Fibroblast of the aortic adventitia (primary cell): ENCODE results near the gene PEAK1. TPM values are rescaled to one million over a fixed set of nuclear protein-coding genes. Genes with fewer than 3 reads are reported as not detected.
A peak's percentile ranks its signal among the peaks of the same experiment; 100 is the strongest.

Experiments used
- DNase-seq: peaks from one replicate; pipeline ENCODE4 v3.0.0-alpha.2; 2010; ENCODE audit warnings: low read depth
- H3K4me3 ChIP-seq: 2 replicates; pipeline ENCODE4 v1.5.1; 2011; ENCODE audit warnings: low read depth, mild to moderate bottlenecking, control low read depth, low read length, moderate library complexity
- total RNA-seq: library from RNA; depleted of rRNA; stranded (reverse); fragments of >200 nt; gene quantifications from 2 replicates; pipeline ENCODE4 v1.2.3, GENCODE V29; 2012; ENCODE audit warnings: low replicate concordance
- TF ChIP-seq, protein P1 (sequence below): IDR thresholded peaks from 2 replicates; pipeline ENCODE4 v1.5.1; 2011; ENCODE audit warnings: mild to moderate bottlenecking, low read length, control low read depth, inconsistent platforms; ENCODE audit not compliant: insufficient read depth

PEAK1 gene
- total RNA-seq, 1 donor, result 98.2 TPM

DNA sequence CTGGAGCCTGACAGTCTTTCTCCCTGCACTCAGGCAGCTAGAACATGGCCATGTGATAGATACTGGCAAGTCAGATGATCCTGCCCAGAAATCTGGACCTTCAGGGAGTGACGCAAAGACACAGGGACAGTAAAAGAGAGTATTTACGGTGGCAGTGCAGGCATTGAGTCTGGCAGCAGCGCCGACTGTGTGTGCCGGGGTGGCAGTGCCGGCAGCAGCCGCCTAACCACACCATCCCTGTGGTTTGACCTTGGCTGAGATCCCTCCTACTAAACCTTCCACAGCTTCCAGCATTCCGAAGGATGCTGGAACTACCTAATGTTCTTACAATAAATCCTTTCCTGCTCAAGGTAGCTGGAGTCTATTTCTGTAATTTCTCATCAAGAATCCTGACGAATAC lies 344.4 kb downstream of the PEAK1 start:
- H3K4me3 ChIP-seq, result no peak overlapping the region
- no peak for DNase-seq
- TF ChIP-seq, protein P1, sequence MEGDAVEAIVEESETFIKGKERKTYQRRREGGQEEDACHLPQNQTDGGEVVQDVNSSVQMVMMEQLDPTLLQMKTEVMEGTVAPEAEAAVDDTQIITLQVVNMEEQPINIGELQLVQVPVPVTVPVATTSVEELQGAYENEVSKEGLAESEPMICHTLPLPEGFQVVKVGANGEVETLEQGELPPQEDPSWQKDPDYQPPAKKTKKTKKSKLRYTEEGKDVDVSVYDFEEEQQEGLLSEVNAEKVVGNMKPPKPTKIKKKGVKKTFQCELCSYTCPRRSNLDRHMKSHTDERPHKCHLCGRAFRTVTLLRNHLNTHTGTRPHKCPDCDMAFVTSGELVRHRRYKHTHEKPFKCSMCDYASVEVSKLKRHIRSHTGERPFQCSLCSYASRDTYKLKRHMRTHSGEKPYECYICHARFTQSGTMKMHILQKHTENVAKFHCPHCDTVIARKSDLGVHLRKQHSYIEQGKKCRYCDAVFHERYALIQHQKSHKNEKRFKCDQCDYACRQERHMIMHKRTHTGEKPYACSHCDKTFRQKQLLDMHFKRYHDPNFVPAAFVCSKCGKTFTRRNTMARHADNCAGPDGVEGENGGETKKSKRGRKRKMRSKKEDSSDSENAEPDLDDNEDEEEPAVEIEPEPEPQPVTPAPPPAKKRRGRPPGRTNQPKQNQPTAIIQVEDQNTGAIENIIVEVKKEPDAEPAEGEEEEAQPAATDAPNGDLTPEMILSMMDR, result no peak

DNA sequence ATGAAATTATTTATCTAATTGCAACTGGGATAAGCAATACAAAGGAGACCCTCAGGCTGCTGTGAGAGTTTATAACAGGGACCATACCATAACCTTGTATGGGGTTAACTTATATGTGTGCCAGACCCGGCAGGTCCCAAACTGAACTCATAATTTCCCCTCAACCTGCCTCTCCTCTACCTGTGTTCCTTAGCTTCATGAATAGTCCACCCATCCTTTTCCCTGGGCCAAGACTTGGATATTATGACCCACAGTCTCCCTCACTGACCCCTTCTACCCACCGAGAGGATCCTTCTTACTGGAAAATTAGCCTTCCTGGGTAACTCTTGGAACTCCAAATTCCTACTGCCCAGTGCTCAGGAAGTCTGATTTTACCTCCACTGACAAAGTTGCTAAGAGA lies 345.6 kb downstream of the PEAK1 start:
- H3K4me3 ChIP-seq, result no peak overlapping the region
- DNase-seq, result no peak
- TF ChIP-seq, protein P1, result no peak

DNA sequence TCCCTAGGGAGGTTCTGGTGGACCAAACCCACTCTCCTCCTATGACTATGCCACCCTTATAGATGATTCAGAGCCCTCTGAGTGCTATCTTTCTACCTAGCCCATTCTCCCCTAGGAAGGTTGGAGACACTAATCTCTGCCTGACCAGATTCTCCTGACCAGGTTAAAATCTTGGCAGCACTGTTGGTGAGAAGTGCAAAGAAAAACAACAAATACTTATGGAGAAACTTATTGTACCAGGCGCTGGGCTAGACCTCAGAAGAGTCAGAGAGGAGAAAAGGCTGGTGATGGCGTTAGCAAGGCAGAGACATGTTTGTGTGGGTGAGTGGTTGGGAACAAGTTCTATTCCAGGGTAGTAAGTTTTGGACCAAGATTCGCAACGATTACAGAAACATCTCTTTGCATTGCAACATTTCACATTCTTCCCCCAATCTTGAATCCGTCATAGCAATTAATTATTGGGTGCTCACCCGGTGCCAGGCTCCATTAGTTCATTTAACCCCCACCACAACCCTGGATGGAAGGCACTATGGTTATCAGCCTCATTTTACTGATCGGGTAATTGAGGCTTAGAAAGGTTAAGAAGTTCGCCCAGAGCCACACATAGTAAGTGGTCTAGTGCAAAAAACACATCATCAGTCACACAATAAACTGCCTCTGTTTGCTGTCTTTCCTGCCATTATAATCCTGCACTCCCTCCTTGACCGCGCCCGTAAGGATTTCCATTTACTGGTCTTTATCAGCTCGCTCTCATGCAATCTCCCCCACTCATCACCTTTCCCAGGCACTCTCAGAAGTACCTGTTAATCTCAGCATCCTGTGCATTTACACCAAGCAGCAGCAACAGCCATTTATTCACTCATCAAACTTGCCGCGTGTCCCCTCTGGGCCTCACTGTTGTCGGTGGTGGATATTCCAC lies 348.3 kb downstream of the PEAK1 start:
- DNase-seq, result peak; percentile 46
- no peak overlapping the region for H3K4me3 ChIP-seq
- TF ChIP-seq, protein P1, result no peak

DNA sequence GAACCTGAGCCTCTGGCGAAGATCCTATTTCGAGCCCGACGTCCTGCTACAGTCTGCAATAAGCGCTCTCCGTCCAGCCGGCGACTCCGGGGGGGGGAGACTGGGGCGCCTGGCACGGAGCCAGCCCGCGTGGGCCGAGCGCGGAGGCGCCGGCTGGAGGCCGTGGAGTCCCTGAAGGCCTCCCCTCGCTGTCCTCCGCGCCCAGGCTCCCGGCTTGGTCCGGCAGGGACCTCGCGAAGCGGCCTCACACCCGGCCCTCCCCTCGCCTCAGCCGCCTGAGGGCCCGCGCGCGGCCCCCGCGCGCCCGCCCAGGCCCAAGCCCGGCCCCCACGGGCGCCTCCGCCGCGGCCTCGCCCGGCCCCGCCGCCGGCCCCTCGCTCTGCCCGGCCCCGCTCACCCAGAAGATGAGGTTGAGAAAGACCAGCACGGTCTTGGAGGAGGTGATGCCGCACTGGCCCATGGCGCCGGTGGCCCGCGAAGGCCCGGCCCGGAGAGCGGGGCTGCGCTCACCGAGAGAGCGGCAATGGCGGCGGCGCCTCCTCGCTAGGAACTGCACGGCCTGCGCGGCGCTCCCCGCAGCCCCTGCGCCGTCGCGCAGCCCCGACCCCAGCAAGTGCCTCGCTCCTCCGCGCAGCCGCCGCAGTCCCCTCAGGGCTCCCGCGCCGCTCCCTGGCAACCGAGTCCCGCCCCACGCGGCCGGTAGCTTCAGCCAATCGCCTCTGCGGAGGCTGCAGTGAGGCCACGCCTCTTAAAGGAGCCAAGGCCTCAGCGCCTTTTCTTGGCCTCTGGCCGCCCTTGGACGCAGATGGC lies 349.2 kb downstream of the PEAK1 start, which contains the start of gene TSPAN3:
Gene TSPAN3 (minus strand): TSS at position 615 of the 810 bp plus-strand sequence. CDS start 155 bp downstream, at position 460.
- TF ChIP-seq, protein P1, result no peak
- peak within 1 kb of the TSS; percentile 76 for H3K4me3 ChIP-seq
- peak; percentile 88 for DNase-seq

DNA sequence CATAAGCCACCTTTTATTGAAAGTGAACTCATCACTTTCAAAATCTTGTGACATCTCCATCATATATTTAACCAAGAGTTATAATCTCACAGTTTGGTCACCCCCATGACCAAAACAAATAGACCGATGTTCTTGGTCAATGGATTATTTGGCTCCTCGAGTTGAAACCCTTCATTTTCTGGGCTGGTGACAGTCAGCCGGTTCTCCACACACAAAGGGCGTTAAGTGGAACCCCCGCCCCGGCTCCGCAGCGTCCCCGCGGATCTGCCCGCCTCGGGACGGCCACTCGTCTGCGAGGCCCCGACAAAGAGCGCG lies 349.8 kb downstream of the PEAK1 start:
- no peak for DNase-seq
- peak overlapping the region; percentile 76 for H3K4me3 ChIP-seq
- TF ChIP-seq, protein P1, result no peak

DNA sequence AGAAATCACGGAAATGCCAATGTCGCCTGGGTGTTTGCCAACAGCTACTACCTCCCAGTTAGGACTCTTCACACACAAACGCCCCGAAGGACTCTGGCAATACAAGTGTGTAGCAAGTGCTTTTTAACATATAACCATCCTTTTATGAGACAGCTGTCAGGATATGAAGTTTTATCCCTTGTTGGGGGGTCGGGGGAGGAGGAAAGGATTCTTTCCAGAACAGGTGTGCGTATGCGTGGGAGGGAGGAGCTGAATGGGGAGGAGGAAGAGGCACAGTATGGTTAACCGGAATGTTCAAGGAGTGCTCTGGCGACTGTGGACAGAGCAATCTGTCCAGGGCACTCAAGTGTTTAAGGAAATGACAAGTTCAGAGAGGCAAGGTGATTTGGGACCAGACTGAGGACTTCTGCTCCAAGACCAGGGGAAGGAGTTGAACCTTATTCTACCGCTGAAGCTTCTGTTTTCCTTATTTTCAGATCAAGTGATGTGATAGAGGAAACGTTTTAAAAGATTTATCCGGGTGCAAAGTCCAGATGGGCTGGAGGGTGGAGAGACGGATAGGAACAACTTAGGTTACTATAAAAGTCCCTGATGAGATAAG lies 350.3 kb downstream of the PEAK1 start:
- DNase-seq, result no peak

More for the DNA sequence above, 350.3 kb downstream of the PEAK1 start:
- H3K4me3 ChIP-seq, result peak overlapping the region; percentile 76
- TF ChIP-seq, protein P1, result no peak
